GM18511 (cell line): ENCODE data around the gene FGF1.

ENCODE experiments used
- ATAC-seq: cut with Tn5 transposase; IDR thresholded peaks from one replicate; pipeline ENCODE4 v1.9.1; 2021; ENCODE audit warnings: mild to moderate bottlenecking, moderate library complexity; ENCODE audit not compliant: unreplicated experiment

The FGF1 gene

GRCh38 chr5:142545650-142546322, 140.1 kb downstream of the FGF1 start:
- no peak for ATAC-seq

- no peak for ATAC-seq
These were observed 140.8 kb downstream of the FGF1 start for GRCh38 chr5:142544946-142545649.

- no peak for ATAC-seq
These were observed 141.7 kb downstream of the FGF1 start for GRCh38 chr5:142544071-142544753.

GRCh38 chr5:142542906-142543305, 143.0 kb downstream of the FGF1 start:
- ATAC-seq: no peak
